HTERT RPE-1 (cell line): ENCODE measurements around the gene TESK2.

Source experiments
- in situ Hi-C: fragments of 300-500 bp; cut with MboI; formaldehyde crosslinking; loops from 4 replicates; pipeline ENCODE4 v1.14.3; 2020; ENCODE audit warnings: low sequenced_read_pairs

Gene TESK2

DNA sequence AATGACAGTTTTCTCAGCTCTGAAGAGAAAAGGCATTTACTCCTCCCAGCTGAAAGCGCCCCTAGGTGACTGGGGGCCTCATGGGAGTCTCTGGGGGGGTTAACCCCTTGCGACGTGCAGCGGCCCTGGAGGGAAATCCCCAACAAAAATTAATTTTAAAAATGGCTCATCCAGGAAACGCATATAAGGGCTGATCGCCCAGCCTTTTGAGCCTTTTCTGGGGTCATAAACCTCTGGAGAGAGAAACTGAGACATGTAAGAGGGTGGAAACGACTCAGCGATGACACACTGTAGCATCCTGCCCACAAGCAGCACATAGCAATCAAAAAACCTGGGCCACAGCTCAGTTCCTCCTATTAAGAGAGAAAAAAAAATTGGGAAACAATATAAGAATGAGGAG, 184.6 kb downstream of the TESK2 start:
- in situ Hi-C loops, result no loop called here

DNA sequence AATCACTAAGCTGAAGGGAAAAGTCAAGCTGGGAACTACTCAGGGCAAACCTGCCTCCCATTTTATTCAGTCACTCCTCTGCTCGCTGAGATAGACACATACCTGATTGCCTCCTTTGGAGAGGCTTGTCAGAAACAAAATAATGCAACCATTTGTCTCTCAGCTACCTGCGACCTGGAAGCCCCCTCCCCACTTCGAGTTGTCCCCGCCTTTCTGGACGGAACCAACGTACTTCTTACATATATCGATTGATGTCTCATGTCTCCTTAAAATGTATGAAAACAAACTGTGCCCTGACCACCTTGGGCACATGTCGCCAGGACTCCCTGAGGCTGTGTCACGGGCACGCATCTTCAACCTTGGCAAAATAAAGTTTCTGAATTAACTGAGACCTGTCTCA, 185.7 kb downstream of the TESK2 start:
- in situ Hi-C loops, result no loop called here

DNA sequence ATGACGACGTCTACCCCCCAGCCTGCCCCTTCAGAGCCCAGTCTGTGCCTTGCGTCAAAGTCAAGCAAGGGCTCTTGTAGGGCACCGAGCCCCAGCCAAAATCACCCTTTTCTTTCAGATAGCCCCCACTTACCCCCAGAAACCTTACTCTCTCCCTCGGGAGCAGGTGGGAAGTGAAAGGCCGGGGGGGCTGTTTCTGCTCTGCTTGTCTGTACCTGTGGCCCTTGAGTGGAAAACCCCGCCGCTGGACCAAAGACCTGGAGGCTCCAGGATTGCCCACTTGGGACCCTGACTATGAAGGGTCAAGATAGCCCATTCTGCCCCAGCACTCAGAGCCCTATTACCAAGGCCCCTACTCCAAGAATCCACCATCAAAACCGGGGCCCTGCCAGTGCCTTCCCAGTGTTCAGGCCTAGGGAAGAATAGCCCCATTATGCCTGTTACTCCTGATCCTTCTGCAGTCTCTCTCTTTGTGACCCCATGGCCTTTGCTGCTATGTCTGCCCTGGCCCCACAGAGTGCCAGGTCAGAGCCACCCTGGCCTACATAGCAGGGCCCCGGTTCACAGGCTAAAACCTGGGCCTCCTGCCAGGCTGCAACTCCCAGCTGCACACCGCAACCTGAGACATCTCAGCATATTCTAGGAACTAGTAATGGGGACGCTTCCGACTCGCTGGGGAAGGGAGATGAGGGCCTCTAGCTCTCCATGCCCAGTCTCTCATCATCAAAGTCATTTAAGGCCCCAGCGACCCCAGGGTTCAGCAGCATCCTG, 186.5 kb downstream of the TESK2 start:
- in situ Hi-C loops, result no loop called here

DNA sequence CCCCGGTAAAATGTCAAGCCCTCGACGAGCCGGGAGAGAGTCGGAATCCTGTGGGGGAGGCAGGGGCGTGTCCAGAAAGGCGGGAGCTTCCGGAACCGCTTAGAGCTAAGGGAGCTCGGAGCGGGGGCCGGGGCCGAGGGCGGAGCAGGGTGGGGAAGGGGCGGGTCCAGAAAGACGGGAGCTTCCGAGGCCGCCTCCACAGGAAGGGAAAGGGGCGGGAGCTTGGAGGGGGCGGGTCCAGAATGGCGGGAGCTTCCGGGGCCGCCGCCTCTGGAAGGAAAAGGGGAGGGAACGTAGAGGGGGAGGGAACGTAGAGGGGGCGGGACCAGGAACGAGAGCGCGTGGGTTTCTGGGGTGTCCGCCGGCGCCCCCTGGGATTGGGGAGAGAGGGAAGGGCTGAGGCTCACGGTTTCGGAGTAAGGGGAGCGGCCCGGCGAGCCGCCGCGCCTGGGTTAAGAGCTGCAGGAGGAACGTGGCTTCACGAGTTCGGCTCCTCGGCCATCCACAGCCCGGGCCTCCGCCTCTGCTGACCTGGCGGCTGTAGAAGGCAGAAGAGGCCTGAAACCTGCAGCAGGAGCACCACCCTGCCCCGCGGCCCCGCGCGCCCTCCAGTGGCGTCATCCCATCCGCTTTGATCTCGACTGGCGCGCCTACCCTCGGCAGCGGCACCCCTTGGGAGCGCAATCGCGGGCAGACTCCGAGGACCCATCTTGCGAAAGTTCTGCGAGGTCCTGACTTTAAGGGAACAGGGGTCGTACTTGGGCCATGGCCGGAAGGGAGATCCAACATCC, 187.2 kb downstream of the TESK2 start:
- in situ Hi-C loops, result no loop called here

- in situ Hi-C loops, result no loop called here
Observed at GRCh38 chr1:45302505-45303150, 188.3 kb downstream of the TESK2 start.

- in situ Hi-C loops, result no loop called here
Observed at GRCh38 chr1:45300669-45300997, 190.3 kb downstream of the TESK2 start.

GRCh38 chr1:45299981-45300668, 190.8 kb downstream of the TESK2 start:
- in situ Hi-C loops, result no loop called here

GRCh38 chr1:45299296-45299695, 191.7 kb downstream of the TESK2 start:
- in situ Hi-C loops, result no loop called here

GRCh38 chr1:45297666-45298356, 193.2 kb downstream of the TESK2 start:
- in situ Hi-C loops, result no loop called here
